ENCODE data around the gene BARHL1.
A peak's percentile ranks its signal among the peaks of the same experiment; 100 is the strongest.

BARHL1 gene

DNA sequence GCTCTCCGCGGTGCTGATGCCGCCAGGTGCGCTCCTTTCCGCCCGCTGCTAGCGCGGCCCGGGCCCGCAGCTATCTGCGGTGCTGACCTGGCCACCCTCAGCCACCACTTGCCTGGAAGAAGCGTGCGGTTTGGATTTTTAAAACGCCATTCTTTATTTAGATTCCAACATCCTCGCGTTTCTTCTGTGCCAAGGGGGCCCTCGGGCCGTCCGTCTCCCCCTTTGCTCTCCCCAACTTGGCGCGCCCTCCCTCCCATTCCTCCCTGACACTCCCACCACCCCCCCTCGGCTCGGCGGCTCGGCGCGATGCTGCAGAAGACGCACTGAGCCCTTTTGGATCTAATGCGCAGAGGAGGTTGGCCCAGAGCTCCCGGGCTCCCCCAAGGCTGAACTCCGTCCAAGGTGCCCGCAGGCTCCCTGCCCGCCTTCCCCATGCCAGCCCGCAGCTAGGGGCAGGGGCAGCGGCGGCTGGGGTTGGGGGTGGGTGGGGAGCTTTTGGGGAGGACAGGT is at the start of gene BARHL1:
TSS of gene BARHL1 (plus strand) at position 331 of the 510 bp plus-strand sequence. CDS start 192 bp downstream, outside the sequence.
- no peak for DNase-seq

- DNase-seq, result no peak
These were observed 47.6 kb upstream of the BARHL1 start for GRCh38 chr9:132534832-132535231.

- DNase-seq, result no peak
These were observed 46.3 kb upstream of the BARHL1 start for GRCh38 chr9:132536124-132536523.

GRCh38 chr9:132537352-132537751 is 45.1 kb upstream of the BARHL1 start:
- DNase-seq, result no peak

DNA sequence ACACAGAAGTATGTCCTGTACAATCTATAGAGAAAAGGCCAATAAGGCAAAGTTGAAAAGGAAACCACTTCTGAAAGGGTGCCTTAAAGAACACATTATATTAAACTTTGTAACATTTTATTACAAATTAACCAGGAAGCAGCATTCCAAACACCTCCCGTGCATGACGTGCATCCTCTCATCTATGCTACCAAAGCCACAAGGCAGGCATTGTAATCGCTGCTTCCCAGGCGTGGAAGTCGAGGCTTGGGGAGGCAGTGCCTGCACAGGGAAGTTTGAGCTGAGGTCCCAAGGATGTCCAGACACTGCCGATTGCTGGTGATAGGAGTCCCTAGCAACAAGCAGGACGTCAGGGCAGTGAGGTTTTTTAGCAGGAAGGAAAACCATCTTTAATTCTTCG is 44.3 kb upstream of the BARHL1 start:
- DNase-seq, result no peak

- DNase-seq, result no peak
These were observed 43.3 kb upstream of the BARHL1 start for GRCh38 chr9:132539096-132539495.

- no peak for DNase-seq
These were observed 41.4 kb upstream of the BARHL1 start for GRCh38 chr9:132541051-132541450.

DNA sequence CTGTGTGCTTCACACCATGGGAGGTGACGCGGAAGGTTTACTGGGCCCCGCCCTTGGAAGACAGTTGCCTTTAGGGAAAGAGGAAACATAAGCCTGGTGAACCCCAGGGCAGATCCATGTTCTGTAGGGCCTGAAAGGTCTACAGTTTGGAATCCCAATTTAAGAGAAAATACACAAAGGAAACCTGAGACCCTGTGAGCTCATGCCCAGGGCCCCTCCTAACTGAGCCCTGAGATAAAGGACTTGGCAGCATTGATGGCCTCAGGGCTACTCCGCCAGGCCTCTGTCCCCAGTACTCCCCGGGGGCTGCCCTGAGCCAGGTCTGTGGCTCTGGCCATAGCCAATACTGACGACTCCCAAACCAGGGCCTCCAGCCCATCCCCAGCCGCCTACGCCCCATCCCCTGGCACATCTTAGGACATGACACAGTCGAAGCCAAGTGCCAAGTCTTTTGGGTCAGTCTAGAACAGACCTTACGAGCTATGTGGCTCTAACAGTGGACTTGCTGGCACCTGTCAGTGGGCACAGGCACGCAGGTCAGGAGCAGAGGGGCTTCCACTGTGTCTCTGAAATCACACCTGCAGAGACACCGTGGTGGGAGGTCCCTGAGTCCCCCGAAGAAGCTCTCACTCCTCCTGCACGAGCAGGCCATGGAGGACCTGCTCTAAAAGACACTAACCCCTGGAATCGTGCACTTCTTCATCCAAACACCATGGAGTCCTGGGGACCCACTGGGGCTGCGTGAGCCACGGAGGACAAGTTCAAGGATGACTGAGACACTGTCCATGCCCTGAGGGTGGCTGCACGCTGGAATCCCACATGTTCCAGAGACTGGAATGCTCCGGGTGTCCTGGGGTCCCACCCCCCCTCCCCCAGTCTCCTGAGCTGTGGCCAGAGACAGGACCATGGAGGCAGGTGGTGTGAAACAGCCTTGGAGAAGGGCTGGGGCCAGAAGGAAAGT is 40.3 kb upstream of the BARHL1 start:
- no peak for DNase-seq

- DNase-seq, result no peak
These were observed 39.2 kb upstream of the BARHL1 start for GRCh38 chr9:132543251-132543650.

DNA sequence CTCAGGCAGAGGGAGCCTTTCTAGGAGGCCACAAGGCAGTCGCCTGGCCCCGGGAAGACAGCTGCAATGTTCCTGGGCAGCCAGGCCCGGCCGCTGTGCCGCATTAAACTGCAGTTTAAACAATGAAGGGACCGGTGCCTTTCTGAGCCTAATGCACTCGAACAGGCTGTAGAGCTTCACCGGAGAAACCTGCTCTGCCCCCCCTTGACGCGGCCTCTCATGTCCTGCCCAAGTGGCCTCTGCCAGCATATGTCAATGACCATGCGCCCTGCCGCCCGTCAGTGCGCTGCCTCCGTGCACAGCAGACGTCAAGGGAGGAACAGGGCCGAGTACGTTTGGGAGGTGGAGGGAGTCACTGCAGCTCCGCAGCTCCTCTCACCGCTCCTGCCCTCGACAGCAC is 38.4 kb upstream of the BARHL1 start:
- no peak for DNase-seq

DNA sequence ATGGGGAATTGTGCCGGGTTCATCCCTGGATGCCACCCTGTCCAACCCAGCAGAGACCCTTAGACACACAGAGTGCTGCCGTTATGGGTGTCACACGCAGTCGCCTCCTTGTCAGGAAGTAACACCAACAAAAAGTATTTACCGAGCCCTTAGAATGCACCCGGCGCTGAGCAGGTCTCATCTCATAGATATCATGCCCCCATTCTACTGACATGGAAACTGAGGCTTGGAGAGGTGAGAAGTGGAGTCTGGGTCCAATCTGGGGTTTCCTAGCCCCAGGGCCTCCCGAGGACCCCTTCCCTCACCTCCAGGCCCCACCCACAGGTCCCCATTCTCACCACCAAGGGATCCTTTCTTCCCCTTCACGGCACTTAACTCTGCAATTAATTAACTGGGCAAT is 36.8 kb upstream of the BARHL1 start:
- no peak for DNase-seq

DNA sequence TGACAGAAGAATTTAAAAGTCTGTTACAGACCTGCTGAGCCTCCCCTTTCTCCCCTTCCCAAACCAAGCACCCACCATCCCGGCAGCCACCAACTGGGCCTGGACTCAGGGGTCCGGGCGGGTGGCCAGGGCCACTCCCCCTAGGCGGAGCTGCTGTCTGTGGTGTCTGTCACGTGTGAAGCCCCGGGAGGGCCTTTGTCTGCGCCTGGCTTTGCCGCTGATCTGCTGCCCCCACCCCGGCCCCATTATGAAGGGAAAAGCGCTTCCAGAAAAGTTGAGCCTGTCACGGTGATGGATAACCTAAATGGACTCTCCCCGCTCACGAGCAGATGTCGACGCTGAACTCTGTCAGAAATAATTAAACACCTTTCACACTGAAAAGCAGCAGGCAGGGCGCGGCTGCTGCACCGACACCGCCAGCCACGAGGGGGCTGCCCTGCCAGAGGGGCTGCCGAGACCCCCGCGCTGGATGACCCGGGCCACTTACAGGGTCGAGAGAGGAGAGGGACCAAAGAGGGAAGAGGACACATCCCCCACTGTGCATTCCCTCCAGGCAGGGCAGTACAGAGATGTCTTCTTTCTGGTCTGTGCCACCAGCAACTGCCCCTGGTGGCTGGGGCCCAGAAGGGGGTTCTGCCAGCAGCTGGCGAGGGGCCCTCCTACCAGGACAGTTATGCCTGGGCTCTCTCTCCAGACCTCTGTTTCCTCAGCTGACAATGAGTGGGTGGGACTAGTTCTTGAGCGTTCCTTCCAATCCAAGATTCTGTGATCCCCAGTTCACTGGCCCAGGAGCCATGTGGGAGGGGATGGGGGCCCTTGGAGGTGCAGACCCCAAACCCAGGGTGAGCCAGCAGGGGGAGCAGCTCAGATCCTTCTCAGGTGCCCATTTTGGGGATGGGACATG is 36.0 kb upstream of the BARHL1 start:
- peak; percentile 64 for DNase-seq

DNA sequence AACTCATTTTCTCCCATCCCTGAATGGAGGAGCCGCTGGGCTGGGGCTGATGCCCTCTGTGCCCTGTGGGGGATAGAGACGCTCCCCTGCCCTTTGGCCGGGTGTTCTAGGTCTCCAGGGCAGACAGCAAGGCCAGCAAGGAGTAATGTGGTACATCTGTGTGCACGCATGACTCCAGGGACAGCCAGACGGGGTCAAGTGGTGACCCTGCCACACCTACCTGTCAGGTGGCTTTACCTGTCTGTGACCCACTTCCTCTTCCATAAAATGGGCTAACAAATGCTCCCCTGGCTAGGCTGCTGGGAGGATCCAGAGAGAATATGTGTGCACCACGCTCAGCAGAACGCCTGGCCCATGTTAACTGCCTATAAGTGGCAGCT is 35.4 kb upstream of the BARHL1 start:
- no peak for DNase-seq

DNA sequence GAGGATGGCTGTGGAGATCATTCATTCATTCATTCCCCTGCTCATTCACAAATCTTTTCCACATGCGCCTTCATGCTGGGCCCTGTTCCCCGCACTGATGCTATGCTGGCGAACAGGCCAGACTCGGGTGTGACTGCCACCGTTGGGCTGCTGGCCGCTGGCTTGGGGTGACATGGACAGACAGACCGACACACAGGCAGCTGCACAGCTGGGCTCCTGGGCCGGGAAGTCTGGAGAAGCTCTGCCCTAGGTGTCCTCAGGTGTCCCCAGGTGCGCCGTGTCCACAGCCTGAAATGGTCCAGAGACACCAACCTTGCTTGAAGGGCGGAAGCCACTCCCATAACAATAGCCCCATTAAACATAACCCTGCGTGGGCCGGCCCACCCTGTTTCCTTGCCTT is 35.0 kb upstream of the BARHL1 start:
- no peak for DNase-seq

DNA sequence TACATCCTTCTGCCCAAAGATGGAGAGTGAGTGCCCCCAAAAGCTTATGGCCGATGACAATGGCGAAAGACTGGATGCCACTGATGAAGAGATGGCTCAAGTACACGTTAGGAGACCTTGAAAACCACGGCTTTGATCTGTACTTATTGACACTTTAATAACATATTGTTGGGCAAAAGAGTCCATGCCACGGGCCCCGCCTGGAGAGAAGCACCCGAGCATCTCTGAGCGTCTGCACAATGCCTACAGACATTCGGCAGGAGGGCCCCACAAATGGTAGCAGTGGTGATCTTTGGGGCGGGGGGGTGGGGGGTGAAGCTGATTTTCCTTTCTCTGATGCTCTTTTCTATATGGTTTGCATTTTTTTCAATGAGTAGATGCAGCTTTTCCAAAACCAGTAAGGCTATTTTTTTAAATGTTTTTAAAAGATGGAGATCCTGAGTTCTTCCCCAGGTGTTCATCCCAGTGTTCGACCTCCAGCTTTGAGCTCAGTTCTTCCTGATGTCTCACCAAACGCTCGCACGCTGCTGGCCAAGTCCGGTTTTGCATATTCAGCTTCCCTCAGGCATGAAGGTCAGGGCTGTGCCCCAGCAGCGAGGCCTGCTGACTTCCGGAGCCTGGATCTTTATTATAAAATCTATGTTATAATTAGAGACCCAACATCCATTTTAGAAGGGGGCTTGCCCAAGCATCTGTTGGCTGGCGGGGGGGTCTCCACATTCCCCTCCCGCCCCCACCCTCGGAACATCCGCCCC is 34.3 kb upstream of the BARHL1 start:
- DNase-seq, result no peak

GRCh38 chr9:132548751-132549640 is 33.4 kb upstream of the BARHL1 start:
- DNase-seq, result no peak

DNA sequence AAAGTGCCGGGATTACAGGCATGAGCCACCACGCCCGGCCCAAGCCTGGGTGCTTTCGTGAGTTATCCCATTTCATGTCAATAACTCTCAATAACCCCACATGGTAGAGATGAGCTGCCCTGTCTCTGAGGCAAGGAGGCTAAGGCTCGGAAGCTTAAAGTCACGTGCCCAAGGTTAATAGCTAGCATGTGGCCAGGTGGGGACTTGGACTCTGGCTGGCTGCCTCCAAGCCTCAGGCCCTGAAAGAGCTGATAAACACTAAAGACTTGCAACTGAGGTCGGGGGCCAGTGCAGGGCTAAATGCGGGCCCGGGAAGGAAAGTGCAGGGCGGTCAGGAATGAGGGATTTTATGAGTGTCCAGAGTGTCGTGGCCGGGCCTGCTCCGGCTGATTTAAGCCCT is 30.9 kb upstream of the BARHL1 start:
- DNase-seq, result no peak

GRCh38 chr9:132552041-132552440 is 30.4 kb upstream of the BARHL1 start:
- DNase-seq, result no peak

DNA sequence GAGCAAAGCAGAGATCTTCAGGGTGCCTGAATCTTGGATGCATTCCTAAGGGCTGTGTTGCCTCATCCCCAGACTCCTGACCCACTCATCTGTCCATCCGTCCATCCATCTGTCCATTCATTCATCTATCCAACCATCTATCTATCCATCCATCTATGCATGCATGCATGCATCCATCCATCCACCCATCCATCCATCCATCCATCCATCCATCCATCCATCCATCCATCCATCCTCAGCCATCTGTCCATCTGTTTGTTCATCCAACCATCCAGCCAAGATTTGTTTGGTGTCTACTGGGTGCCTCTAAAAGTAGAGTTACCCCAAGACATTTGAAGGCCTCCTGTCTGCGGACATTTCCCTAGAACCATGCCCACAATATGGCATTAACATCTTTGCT is 27.7 kb upstream of the BARHL1 start:
- DNase-seq, result no peak

GRCh38 chr9:132555528-132555927 is 26.9 kb upstream of the BARHL1 start:
- no peak for DNase-seq

DNA sequence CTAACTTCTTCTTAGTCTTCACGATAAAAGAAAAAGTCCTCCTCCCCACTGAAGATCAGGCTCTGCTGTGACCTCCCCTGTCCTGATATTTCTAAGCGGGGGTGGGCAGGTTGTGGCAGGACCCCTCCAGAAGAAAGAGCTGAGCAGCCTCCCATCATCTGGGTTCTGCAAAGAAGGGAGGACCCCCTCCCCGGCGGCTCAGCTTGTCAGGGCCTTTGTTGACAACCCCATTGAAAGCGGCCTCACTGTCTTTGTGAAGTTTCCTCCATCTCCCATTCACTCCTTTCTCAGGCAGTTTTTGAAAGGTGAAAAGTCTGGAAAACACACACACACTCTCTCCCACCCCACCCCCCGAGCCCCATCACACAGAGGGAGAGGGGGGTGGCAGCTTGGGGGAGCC is 26.2 kb upstream of the BARHL1 start:
- DNase-seq, result no peak

GRCh38 chr9:132556714-132557113 is 25.7 kb upstream of the BARHL1 start:
- DNase-seq, result no peak

All from right forelimb (tissue), 1 donor.